Regular cardiac myocyte (primary cell): ENCODE data around the gene RNF214. TPM values are rescaled to one million over a fixed set of nuclear protein-coding genes. Genes with fewer than 3 reads are reported as not detected.

ENCODE experiments used
- total RNA-seq: library from RNA; depleted of rRNA; stranded (reverse); fragments of >200 nt; gene quantifications from 2 replicates; pipeline ENCODE4 v1.2.3, GENCODE V29; 2014

Gene RNF214
- total RNA-seq = 6.8 and 7.3 TPM in 2 replicates

GRCh38 chr11:117232092-117232878 is at the start of gene RNF214:
Gene RNF214, plus strand, starts transcription at chr11:117232671. Its CDS starts 1,602 bp downstream, at chr11:117234273.

GRCh38 chr11:117199053-117199915 is 33.2 kb upstream of the RNF214 start, which contains the start of gene TAGLN:
Gene TAGLN, plus strand, starts transcription at chr11:117199370. Its CDS starts 3,644 bp downstream, at chr11:117203014.

GRCh38 chr11:117231842-117232091 is 704 bp upstream of the RNF214 start, which contains the start of gene PCSK7:
Gene PCSK7, minus strand, starts transcription at chr11:117232073. Its CDS starts 2,229 bp downstream, at chr11:117229844.

GRCh38 chr11:117290809-117291396 is 58.4 kb downstream of the RNF214 start, which contains the start of gene BACE1-AS:
Gene BACE1-AS, plus strand, starts transcription at chr11:117291346.

GRCh38 chr11:117316197-117316961 is 83.9 kb downstream of the RNF214 start, which contains the start of gene BACE1:
Gene BACE1, minus strand, starts transcription at chr11:117316256. Its CDS starts 461 bp downstream, at chr11:117315795.

GRCh38 chr11:117327567-117328374 is 95.3 kb downstream of the RNF214 start, which contains the start of gene CEP164:
Gene CEP164, plus strand, starts transcription at chr11:117327854. Its CDS starts 10,733 bp downstream, at chr11:117338587.

Other genes starting within 250 kb of the RNF214 start
- 13.2 and 13.8 TPM in 2 replicates for gene SIK3, start 134.2 kb upstream of the RNF214 start, total RNA-seq
- gene PAFAH1B2, start 88.4 kb upstream of the RNF214 start, total RNA-seq = 187 and 197 TPM in 2 replicates
- 17.1 and 27.6 TPM in 2 replicates for gene SIDT2, start 53.9 kb upstream of the RNF214 start, total RNA-seq
- gene TAGLN, start 33.3 kb upstream of the RNF214 start, total RNA-seq = 1,205 and 3,154 TPM in 2 replicates
- 49.9 and 101 TPM in 2 replicates for gene PCSK7, start 598 bp upstream of the RNF214 start, total RNA-seq
- gene BACE1-AS, start 58.7 kb downstream of the RNF214 start, total RNA-seq = 1.2 and 1.4 TPM in 2 replicates
- 23.1 and 27.2 TPM in 2 replicates for gene BACE1, start 83.6 kb downstream of the RNF214 start, total RNA-seq
- gene CEP164, start 95.2 kb downstream of the RNF214 start, total RNA-seq = 22.8 and 35.5 TPM in 2 replicates